Activated CD4-positive, alpha-beta T cell treated with anti-CD3 and anti-CD28 coated beads for 1 hour (primary cell): ENCODE results near the gene IFI27L1.

Experiments used
- DNase-seq: peaks from one replicate; pipeline ENCODE4 v3.0.0-alpha.2; 2020

IFI27L1 gene

DNA sequence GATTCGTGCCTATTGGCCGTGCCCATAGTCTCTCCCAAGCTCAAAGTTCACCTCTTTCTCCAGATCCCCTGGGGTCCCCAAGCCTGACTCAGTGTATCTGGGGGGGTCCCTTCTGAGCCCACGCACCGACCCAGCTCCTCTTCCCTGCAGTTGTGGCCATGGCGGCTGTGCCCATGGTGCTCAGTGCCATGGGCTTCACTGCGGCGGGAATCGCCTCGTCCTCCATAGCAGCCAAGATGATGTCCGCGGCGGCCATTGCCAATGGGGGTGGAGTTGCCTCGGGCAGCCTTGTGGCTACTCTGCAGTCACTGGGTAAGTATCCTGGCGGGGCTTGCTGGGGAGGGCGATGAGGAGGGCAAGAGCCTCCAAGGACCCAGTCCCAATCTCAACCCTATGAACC, 34.5 kb downstream of the IFI27L1 start:
- no peak for DNase-seq

- no peak for DNase-seq
These were observed 35.6 kb downstream of the IFI27L1 start for GRCh38 chr14:94116701-94117100.

DNA sequence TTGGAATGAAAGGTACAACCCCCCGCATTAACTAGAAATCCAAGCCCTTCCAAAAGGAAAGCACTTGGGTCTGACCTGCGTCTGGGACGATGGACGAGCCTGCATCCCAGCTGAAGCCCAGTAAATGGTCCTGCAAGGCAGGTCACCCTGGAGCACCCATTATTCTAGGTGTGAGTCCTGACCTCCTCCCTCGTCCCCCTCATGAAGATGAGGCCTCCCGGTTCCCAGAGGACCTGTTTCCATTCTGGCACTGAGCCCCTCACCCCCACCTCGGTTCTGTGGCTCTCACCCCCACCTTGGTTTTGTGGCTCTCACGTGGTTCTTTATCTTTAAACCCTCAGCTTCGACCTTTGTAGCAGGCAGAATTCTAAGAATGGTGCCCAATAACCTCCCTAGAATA, 36.7 kb downstream of the IFI27L1 start:
- no peak for DNase-seq

- no peak for DNase-seq
These were observed 38.0 kb downstream of the IFI27L1 start for GRCh38 chr14:94119071-94119470.

- no peak for DNase-seq
These were observed 39.7 kb downstream of the IFI27L1 start for GRCh38 chr14:94120667-94121340.

- DNase-seq: no peak
These were observed 40.4 kb downstream of the IFI27L1 start for GRCh38 chr14:94121485-94121884.

- DNase-seq: no peak
These were observed 41.3 kb downstream of the IFI27L1 start for GRCh38 chr14:94122438-94122837.

DNA sequence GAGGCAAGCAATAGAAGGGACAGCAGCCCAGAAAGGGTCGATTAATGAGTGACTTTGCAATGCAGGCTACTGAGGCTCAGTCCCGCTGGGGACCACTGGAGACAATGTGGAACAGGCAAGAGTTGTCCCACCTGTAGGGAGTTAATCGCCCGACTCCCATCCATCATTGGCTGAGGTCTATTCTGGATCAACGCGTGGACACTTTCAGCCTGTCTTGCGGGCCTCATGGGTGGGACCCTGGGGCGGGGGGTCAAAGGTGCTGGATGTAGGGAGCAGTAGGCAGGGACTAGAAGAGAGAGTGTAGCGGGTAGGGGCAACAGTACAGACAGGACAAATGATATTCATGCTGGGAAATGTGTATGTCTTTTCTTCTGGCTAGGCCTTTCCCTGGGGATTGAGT, 42.2 kb downstream of the IFI27L1 start:
- no peak for DNase-seq

- no peak for DNase-seq
These were observed 42.8 kb downstream of the IFI27L1 start for GRCh38 chr14:94123868-94124267.

- no peak for DNase-seq
These were observed 43.7 kb downstream of the IFI27L1 start for GRCh38 chr14:94124582-94125377.

GRCh38 chr14:94125659-94126418, 44.7 kb downstream of the IFI27L1 start:
- no peak for DNase-seq

DNA sequence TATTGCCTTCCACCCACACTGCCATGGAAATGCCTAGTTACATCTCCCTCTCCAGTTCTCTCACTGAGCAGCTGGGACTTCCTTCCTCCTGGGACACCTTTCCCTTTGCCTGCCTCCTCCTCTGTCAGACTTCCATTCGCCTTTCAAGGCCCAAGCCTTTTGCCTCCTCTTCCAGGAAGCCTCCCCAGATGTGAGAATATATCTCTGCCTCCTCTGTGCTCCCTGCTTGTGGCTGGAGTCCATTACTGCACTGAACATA, 45.2 kb downstream of the IFI27L1 start:
- DNase-seq: no peak

DNA sequence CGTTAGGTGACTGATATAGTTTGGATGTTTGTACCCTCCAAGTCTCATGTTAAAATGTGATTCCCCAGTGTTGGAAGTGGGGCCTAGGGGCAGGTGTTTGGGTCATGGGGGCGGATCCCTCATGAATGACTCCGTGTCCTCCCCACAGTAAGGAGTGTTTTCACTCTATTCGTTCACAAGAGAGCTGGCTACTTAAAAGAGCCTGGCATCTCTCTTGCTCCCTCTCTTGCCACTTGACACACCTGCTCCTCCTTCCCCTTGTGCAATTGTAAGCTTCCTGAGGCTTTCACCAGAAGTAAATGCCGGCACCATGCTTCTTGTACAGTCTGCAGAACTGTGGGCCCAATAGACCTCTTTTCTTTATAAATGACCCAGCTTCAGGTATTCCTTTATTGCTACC, 45.7 kb downstream of the IFI27L1 start:
- no peak for DNase-seq

GRCh38 chr14:94127330-94127729, 46.2 kb downstream of the IFI27L1 start:
- DNase-seq: no peak

GRCh38 chr14:94128216-94128839, 47.2 kb downstream of the IFI27L1 start:
- DNase-seq: no peak

- peak; percentile 37 for DNase-seq
These were observed 48.1 kb downstream of the IFI27L1 start, which contains the start of gene IFI27L2 for GRCh38 chr14:94129111-94129757. IFI27L2 (minus strand) TSS chr14:94129604; CDS start chr14:94129564, 40 bp downstream.

DNA sequence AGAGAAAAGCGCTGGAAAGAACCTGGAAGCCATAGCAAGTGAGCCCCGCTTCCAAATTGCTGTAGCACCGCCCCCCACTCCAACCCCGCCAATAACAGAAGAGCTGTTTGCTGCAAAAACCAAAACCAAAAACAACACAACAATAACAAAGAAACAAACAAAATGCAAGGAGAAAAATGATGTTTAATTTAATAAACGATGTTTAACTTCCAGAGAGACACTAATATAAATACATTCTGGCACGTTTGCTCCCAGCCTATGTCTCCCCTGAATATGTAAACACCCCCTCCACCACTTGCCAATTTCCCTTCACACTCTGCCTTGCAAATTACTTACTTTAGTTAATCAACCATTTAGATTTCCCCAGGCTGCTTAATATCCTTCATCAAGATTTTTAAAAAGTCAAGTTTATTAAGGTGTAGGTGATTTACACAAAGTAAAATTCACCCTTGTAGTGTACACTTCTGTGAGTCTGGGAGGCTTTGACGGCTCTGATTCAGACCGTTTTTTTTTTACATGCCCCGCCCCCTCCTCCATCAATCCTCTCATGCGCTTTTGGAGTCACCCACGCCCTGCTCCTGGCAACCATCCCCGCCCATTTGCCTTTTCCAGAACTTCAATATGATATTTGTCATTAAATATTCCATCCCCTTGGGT, 48.8 kb downstream of the IFI27L1 start:
- DNase-seq: no peak

DNA sequence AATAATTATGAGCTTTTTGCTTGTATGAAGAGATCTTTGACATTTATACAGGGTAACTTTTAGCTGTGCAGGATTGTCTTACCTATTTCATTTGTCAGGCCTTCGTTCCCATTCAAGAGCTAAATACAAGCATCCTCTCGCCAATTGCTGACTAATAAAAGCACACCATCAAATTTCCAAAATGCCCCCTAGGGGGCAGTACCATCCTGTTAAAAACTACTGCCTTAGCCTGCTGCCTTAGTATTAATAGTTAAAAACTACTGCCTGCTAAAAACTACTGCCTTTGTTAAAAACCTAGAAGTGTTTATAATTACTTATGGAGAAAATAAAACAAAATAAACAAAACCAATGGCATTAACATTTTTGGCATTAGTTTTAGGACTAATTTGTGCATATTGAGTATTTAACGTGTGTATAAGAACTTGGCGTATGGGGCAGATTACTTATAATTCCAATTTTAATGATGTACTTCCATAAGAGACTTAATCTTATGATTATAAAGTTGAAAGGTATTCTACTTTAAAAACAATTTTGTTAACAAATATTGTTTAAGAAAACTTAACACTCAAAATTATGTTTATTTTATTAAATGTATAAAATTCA, 51.3 kb downstream of the IFI27L1 start:
- peak; percentile 24 for DNase-seq

DNA sequence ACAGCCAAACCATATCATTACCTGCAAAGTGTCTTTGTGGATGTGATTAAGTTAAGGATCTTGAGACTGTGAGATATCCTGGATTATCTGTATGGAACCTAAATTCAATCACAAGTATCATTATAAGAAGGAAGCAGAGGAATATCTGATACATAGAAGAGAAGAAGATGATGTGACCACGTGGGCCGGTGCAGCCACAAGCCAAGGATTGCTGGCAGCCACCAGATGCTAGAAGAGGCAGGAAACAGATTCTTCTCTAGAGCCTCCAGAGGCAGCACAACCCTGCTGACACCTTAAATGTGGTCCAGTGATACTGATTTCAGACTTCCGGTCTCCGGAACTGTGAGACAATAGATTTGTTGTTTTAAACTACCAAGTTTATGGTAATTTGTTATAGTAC, 54.4 kb downstream of the IFI27L1 start:
- no peak for DNase-seq

DNA sequence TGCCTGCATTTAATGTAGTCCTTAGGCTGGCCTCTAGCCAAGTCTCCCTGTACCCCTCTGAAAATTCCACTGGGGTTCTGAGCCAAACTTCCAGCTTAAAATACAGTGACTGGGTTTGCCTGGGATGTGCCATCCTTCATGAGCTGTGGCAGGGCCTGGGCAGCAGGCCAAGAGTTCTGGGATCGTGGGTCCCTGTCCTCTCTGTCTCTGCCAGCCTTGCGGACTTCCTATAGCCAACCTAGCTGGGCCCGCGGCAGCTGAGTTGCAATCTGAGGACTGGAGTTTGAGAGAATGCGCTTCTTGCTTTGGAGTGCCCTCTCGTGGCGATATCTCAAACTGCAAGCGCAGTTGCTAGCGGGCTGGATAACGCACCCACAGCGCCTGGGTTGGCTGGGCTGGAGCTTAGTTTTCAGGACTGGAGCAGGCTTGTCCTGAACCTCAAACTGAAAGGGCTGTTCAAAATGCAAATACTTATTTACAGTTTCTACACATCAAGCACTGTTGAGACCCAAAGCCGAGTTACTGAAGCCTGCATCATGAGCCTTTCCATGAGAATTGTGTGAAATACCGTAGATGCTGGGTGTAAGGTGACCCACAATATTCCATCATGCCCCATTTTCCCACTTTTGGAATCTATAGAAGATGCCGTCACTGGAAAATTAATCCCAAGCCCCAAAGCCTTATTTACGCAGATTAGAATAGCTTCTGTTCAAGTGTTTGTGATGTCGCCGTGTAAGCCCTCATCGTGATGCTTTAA, 55.6 kb downstream of the IFI27L1 start:
- DNase-seq: peak; percentile 74

DNA sequence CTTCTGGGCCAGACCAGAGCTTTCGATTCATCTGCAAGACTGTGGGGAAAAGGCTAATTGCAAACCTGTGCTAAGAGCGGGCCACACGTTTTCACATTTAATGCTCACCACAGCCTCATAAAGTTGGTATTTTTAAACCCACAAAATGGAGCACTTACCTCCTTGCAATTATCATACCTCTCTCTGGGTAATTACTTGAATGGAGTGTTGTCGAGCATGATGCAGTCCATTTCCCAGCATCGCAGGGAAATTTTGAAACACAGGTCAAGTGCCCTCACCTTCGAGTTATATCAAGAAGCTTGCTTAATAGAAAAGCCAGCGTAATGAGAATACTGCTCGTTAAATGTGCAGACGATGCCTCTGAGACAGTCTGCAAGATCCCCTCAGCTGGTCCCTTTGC, 57.1 kb downstream of the IFI27L1 start:
- DNase-seq: no peak
